Right lobe of liver (tissue), 4 donors: Measurements from ENCODE around the gene ISLR2.

Source experiments
- POLR2A ChIP-seq: fragments of 450-650 bp; IDR thresholded peaks from one replicate; pipeline ENCODE4 v1.6.1; 2017; ENCODE audit warnings: antibody characterized with exemption, mild to moderate bottlenecking
- TF ChIP-seq, protein P1 (sequence below), 4 donors: fragments of 200-600 bp in 3 of 4; fragments of 450-650 bp in 1 of 4; IDR thresholded peaks; one replicate each; pipeline versions ENCODE4 v1.5.1 to v1.8.0; 2016 to 2022; ENCODE audit warnings: antibody characterized with exemption in 4 of 4, mild to moderate bottlenecking in 2 of 4
- donor health status: DM: no; HTN: no; CAD: no.
- donor health status: DM: no; HTN: no; CAD: no.
- donor health status: DM: no; HTN: yes; CAD: no.

DNA sequence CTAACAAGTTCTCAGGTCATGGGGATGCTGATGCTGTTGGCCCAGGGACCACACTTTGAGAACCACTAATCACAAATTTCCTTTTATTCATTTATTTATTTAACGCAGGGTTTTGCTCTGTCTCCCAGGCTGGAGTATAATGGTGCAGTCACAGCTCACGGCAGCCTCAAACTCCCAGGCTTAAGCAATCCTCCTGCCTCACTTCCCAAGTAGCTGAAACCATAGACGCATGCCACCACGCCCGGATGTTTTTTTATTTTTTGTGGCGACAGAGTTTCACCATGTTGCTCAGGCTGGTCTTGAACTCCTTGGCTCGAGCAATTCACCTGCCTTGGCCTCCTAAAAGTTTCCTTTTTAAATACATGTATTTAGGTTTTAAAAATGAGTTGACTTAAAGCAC lies 20.7 kb upstream of the ISLR2 start:
- TF ChIP-seq POLR2A = no peak
- TF ChIP-seq, protein P1, sequence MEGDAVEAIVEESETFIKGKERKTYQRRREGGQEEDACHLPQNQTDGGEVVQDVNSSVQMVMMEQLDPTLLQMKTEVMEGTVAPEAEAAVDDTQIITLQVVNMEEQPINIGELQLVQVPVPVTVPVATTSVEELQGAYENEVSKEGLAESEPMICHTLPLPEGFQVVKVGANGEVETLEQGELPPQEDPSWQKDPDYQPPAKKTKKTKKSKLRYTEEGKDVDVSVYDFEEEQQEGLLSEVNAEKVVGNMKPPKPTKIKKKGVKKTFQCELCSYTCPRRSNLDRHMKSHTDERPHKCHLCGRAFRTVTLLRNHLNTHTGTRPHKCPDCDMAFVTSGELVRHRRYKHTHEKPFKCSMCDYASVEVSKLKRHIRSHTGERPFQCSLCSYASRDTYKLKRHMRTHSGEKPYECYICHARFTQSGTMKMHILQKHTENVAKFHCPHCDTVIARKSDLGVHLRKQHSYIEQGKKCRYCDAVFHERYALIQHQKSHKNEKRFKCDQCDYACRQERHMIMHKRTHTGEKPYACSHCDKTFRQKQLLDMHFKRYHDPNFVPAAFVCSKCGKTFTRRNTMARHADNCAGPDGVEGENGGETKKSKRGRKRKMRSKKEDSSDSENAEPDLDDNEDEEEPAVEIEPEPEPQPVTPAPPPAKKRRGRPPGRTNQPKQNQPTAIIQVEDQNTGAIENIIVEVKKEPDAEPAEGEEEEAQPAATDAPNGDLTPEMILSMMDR (IDR thresholded peaks at IDR 0.05) = no peak
